ENCODE results near the gene TCHHL1.

The TCHHL1 gene

GRCh38 chr1:152078831-152079441 is 9.9 kb downstream of the TCHHL1 start:
- no peak for TF ChIP-seq TAF1 (IDR thresholded peaks at IDR 0.05; ENCODE audit: borderline replicate concordance, low read depth, low read length)
- no peak for TF ChIP-seq POLR2AphosphoS5 (IDR thresholded peaks at IDR 0.05; ENCODE audit: low read depth, low read length)
- no peak for TF ChIP-seq POLR2A (IDR thresholded peaks at IDR 0.05; ENCODE audit: low read depth, low read length)
- no peak for FAIRE-seq
- DNase-seq (ENCODE audit: insufficient read length) = no peak

GRCh38 chr1:152072311-152072710 is 16.6 kb downstream of the TCHHL1 start:
- DNase-seq (ENCODE audit: insufficient read length) (no peak), FAIRE-seq (no peak)
- TF ChIP-seq TAF1 (IDR thresholded peaks at IDR 0.05; ENCODE audit: borderline replicate concordance, low read depth, low read length) = no peak
- no peak for TF ChIP-seq POLR2AphosphoS5 (IDR thresholded peaks at IDR 0.05; ENCODE audit: low read depth, low read length)
- TF ChIP-seq POLR2A (IDR thresholded peaks at IDR 0.05; ENCODE audit: low read depth, low read length) = no peak

- TF ChIP-seq POLR2AphosphoS5 (IDR thresholded peaks at IDR 0.05; ENCODE audit: low read depth, low read length) = no peak
- no peak for TF ChIP-seq TAF1 (IDR thresholded peaks at IDR 0.05; ENCODE audit: borderline replicate concordance, low read depth, low read length)
- no peak for TF ChIP-seq POLR2A (IDR thresholded peaks at IDR 0.05; ENCODE audit: low read depth, low read length)
- DNase-seq (ENCODE audit: insufficient read length) = no peak
- no peak for FAIRE-seq
Measured at GRCh38 chr1:152071123-152071522, 17.7 kb downstream of the TCHHL1 start.

GRCh38 chr1:152067929-152068328 is 20.9 kb downstream of the TCHHL1 start:
- TF ChIP-seq TAF1 (IDR thresholded peaks at IDR 0.05; ENCODE audit: borderline replicate concordance, low read depth, low read length) (no peak), POLR2A (IDR thresholded peaks at IDR 0.05; ENCODE audit: low read depth, low read length) (no peak), POLR2AphosphoS5 (IDR thresholded peaks at IDR 0.05; ENCODE audit: low read depth, low read length) (no peak)
- FAIRE-seq = no peak

GRCh38 chr1:152067150-152067549 is 21.7 kb downstream of the TCHHL1 start:
- DNase-seq (ENCODE audit: insufficient read length) (no peak), FAIRE-seq (no peak)

More at GRCh38 chr1:152067929-152068328, 20.9 kb downstream of the TCHHL1 start:
- no peak for DNase-seq (ENCODE audit: insufficient read length)

GRCh38 chr1:152061952-152062351 is 26.9 kb downstream of the TCHHL1 start:
- DNase-seq (ENCODE audit: insufficient read length) (no peak), FAIRE-seq (no peak)
- TF ChIP-seq POLR2AphosphoS5 (IDR thresholded peaks at IDR 0.05; ENCODE audit: low read depth, low read length) (no peak), TAF1 (IDR thresholded peaks at IDR 0.05; ENCODE audit: borderline replicate concordance, low read depth, low read length) (no peak), POLR2A (IDR thresholded peaks at IDR 0.05; ENCODE audit: low read depth, low read length) (no peak)

More at GRCh38 chr1:152067150-152067549, 21.7 kb downstream of the TCHHL1 start:
- no peak for TF ChIP-seq TAF1 (IDR thresholded peaks at IDR 0.05; ENCODE audit: borderline replicate concordance, low read depth, low read length)
- no peak for TF ChIP-seq POLR2AphosphoS5 (IDR thresholded peaks at IDR 0.05; ENCODE audit: low read depth, low read length)
- TF ChIP-seq POLR2A (IDR thresholded peaks at IDR 0.05; ENCODE audit: low read depth, low read length) = no peak

- DNase-seq (ENCODE audit: insufficient read length) (no peak), FAIRE-seq (no peak)
Measured at GRCh38 chr1:152053375-152053774, 35.5 kb downstream of the TCHHL1 start.

GRCh38 chr1:152052606-152053005 is 36.3 kb downstream of the TCHHL1 start:
- DNase-seq (ENCODE audit: insufficient read length) (peak; percentile 29), FAIRE-seq (peak; percentile 80)
- TF ChIP-seq POLR2AphosphoS5 (IDR thresholded peaks at IDR 0.05; ENCODE audit: low read depth, low read length) = no peak
- TF ChIP-seq POLR2A (IDR thresholded peaks at IDR 0.05; ENCODE audit: low read depth, low read length) = no peak
- no peak for TF ChIP-seq TAF1 (IDR thresholded peaks at IDR 0.05; ENCODE audit: borderline replicate concordance, low read depth, low read length)

More at GRCh38 chr1:152053375-152053774, 35.5 kb downstream of the TCHHL1 start:
- no peak for TF ChIP-seq POLR2A (IDR thresholded peaks at IDR 0.05; ENCODE audit: low read depth, low read length)
- TF ChIP-seq TAF1 (IDR thresholded peaks at IDR 0.05; ENCODE audit: borderline replicate concordance, low read depth, low read length) = no peak
- no peak for TF ChIP-seq POLR2AphosphoS5 (IDR thresholded peaks at IDR 0.05; ENCODE audit: low read depth, low read length)

- TF ChIP-seq POLR2A (IDR thresholded peaks at IDR 0.05; ENCODE audit: low read depth, low read length) = no peak
- TF ChIP-seq POLR2AphosphoS5 (IDR thresholded peaks at IDR 0.05; ENCODE audit: low read depth, low read length) = no peak
- no peak for TF ChIP-seq TAF1 (IDR thresholded peaks at IDR 0.05; ENCODE audit: borderline replicate concordance, low read depth, low read length)
- FAIRE-seq (no peak), DNase-seq (ENCODE audit: insufficient read length) (no peak)
Measured at GRCh38 chr1:152050886-152051675, 37.8 kb downstream of the TCHHL1 start.

- no peak for TF ChIP-seq TAF1 (IDR thresholded peaks at IDR 0.05; ENCODE audit: borderline replicate concordance, low read depth, low read length)
- no peak for TF ChIP-seq POLR2A (IDR thresholded peaks at IDR 0.05; ENCODE audit: low read depth, low read length)
- no peak for TF ChIP-seq POLR2AphosphoS5 (IDR thresholded peaks at IDR 0.05; ENCODE audit: low read depth, low read length)
- DNase-seq (ENCODE audit: insufficient read length) (no peak), FAIRE-seq (no peak)
Measured at GRCh38 chr1:152049291-152050083, 39.4 kb downstream of the TCHHL1 start.

GRCh38 chr1:152048416-152049009 is 40.4 kb downstream of the TCHHL1 start:
- FAIRE-seq (no peak), DNase-seq (ENCODE audit: insufficient read length) (no peak)
- no peak for TF ChIP-seq POLR2AphosphoS5 (IDR thresholded peaks at IDR 0.05; ENCODE audit: low read depth, low read length)
- no peak for TF ChIP-seq TAF1 (IDR thresholded peaks at IDR 0.05; ENCODE audit: borderline replicate concordance, low read depth, low read length)
- no peak for TF ChIP-seq POLR2A (IDR thresholded peaks at IDR 0.05; ENCODE audit: low read depth, low read length)
